ENCODE measurements around the gene PRRT3.
A peak's percentile ranks its signal among the peaks of the same experiment; 100 is the strongest.
"Not testable (repeated sequence)": the region's sequence is repeated elsewhere in the genome, so short reads cannot be mapped to it uniquely, and the experiment has no call there.

PRRT3 gene

GRCh38 chr3:9947025-9947995, 4.9 kb downstream of the PRRT3 start:
- FAIRE-seq: no peak

- no peak for FAIRE-seq
These were observed 5.8 kb downstream of the PRRT3 start for GRCh38 chr3:9946112-9947024.

- no peak for FAIRE-seq
These were observed 6.8 kb downstream of the PRRT3 start for GRCh38 chr3:9945358-9945757.

GRCh38 chr3:9944271-9944670, 7.9 kb downstream of the PRRT3 start:
- no peak for FAIRE-seq

- FAIRE-seq: no peak
These were observed 9.1 kb downstream of the PRRT3 start for GRCh38 chr3:9942934-9943690.

GRCh38 chr3:9942164-9942563, 10.0 kb downstream of the PRRT3 start:
- FAIRE-seq: no peak

- FAIRE-seq: no peak
These were observed 11.5 kb downstream of the PRRT3 start for GRCh38 chr3:9940746-9941145.

- FAIRE-seq: not testable (repeated sequence)
These were observed 12.3 kb downstream of the PRRT3 start for GRCh38 chr3:9939906-9940305.

GRCh38 chr3:9938966-9939365, 13.2 kb downstream of the PRRT3 start:
- no peak for FAIRE-seq

- FAIRE-seq: no peak
These were observed 14.5 kb downstream of the PRRT3 start for GRCh38 chr3:9937486-9938238.

GRCh38 chr3:9935966-9936510, 16.2 kb downstream of the PRRT3 start:
- FAIRE-seq: no peak

- no peak for FAIRE-seq
These were observed 17.2 kb downstream of the PRRT3 start for GRCh38 chr3:9934993-9935392.

GRCh38 chr3:9934235-9934621, 18.0 kb downstream of the PRRT3 start:
- no peak for FAIRE-seq

- FAIRE-seq: peak; percentile 17
These were observed 18.5 kb downstream of the PRRT3 start, which contains the start of gene CRELD1 for GRCh38 chr3:9933561-9934234. Gene CRELD1 (plus strand): TSS chr3:9933834. CDS start chr3:9934439, 605 bp downstream.

GRCh38 chr3:9932843-9933560, 19.2 kb downstream of the PRRT3 start:
- FAIRE-seq: no peak

GRCh38 chr3:9932535-9932842, 19.7 kb downstream of the PRRT3 start:
- FAIRE-seq: no peak

- no peak for FAIRE-seq
These were observed 21.3 kb downstream of the PRRT3 start for GRCh38 chr3:9930804-9931418.

- FAIRE-seq: no peak
These were observed 24.1 kb downstream of the PRRT3 start for GRCh38 chr3:9928158-9928557.

GRCh38 chr3:9918261-9919038, 33.8 kb downstream of the PRRT3 start:
- FAIRE-seq: no peak
